HG03108 (cell line): Measurements from ENCODE around the gene LDLR.
"Not testable (repeated sequence)": the region's sequence is repeated elsewhere in the genome, so short reads cannot be mapped to it uniquely, and the experiment has no call there.

Experiments used
- ATAC-seq: cut with Tn5 transposase; IDR thresholded peaks from one replicate; pipeline ENCODE4 v1.9.1; 2021; ENCODE audit warnings: moderate library complexity; ENCODE audit not compliant: unreplicated experiment

LDLR gene

DNA sequence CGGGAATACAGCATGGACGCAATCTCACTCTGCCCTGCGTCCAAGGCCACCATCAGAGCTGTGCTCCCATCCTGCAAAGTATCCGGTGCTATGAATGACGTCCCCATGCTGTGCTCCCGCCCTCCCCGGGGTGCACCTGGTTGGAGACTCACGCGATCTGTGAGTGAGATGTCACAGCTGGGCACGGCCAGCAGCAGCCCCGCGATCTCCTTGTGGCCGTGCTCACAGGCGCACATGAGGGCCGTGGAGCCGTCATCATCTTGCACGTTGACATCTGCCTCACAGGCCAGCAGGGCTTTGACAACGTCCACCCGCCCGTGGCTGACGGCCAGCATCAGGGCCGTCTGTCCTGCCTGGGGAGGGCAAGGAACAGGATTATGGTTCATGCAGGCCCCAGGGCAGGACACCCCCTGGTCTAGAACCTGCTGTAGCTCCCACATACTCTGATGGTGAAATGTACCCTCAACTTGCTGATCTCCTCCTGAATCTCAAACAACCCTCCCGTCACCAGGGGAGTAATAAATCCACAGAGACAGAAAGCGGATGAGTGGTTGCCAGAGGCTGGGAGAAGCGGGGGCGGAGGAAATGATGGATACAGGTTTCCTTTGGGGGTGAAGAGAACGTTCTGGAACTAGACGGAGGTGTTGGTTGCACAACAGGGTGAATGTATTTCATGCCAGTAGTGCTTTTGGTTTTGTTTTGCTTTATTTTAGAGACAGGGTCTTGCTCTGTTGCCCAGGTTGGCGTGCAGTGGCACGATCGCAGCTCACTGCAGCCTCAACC is 80.8 kb downstream of the LDLR start:
- no peak for ATAC-seq

DNA sequence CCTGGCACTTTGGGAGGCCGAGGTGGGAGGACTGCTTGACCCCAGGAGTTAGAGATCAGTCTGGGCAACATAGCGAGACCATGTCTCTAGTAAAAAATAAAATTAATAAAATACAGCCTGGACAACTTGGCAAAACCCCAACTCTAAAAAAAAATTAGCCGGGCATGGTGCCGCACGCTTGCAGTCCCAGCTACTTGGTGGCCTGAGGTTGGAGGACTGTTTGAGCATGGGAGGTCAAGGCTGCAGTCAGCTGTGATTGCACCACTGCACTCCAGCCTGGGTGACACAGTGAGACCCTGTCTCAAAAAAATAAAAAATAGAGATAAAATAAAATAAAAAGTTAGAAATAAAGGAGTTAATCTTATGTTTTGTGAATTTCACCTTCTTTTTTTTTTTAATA is 81.9 kb downstream of the LDLR start:
- no peak for ATAC-seq

DNA sequence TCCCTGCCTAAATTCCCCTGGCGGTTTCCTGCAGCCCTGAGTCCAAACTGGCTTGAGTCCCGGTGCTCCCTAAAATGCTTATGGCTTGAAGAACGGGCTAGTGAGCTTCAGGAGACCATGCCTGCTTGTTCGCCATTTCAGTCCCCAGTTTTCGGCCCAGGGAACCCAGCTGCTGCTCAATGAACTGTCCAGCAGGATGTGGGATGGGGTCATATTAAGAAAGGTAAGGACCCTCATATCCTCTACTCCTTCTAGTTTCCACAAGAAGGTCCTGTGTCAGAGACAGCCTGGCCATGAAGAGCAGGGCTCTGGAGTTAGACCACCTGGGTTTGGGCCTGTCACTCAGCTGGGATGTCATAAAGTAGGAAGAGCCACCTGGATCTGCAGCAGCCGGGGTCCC is 83.3 kb downstream of the LDLR start:
- no peak for ATAC-seq

DNA sequence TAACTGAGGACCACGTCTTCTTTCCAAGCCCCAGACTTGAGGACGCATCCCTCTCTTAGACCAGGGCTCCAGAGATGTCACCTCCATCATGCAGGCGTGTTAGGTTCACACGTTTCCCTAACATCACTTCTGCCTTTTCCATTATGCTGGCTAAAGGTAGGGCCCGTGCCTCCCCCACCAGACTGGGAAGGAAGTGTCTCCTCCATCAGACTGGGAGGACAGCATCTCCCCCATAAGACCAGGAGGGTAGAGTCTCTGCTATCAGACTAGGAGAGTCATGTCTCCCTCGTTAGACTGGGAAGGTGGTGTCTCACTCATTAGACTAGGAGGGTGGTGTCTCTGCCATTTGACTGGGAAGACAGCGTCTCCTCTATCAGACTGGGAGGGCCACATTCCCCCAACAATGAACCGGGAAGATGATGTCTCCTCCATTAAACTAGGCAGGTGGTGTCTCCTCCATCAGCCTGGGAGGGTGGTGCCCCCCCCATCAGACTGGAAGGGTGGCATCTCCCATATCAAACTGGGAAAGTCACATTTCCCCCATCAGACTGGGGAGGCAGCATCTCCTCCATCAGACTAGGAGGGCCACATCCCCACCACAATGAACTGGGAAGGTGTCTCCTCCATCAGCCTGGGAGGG is 84.4 kb downstream of the LDLR start:
- no peak for ATAC-seq

DNA sequence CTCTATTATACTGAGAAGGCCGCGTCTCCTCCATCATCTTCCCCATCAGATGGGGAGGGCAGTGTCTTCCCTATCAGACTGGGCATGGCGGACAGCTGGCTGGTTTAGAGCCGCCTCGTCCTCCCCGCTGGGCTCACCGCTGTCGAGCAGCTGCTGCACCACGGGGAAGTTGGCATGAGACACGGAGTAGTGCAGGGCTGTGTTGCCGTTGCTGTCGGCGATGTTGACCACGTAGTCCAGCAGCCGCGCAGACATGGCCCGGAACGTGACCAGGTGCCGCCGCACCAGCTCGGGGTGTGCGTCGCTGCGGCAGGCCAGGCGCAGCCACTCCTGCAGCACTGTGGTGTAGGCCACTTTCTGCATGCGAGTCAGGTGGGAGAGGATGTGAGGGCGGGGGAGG is 85.1 kb downstream of the LDLR start:
- no peak for ATAC-seq

DNA sequence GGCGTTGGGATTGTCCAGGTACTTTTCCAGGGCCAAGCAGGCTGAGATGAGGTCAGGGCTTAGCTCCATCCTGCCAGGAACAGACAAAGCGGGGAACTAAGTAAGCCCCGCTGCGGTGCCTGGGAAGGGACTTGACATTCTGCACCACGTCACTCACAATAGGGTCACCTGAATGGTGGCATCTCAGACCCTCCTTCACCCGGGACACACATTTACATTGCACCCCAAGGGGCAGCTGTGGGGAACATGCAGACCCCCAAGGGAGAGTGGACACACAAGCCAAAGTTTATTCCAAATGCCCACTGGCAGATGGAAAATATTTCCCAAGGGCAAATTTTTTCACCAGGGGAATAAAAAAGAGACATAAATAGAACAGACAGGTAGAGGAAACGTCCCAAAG is 86.7 kb downstream of the LDLR start:
- no peak for ATAC-seq

DNA sequence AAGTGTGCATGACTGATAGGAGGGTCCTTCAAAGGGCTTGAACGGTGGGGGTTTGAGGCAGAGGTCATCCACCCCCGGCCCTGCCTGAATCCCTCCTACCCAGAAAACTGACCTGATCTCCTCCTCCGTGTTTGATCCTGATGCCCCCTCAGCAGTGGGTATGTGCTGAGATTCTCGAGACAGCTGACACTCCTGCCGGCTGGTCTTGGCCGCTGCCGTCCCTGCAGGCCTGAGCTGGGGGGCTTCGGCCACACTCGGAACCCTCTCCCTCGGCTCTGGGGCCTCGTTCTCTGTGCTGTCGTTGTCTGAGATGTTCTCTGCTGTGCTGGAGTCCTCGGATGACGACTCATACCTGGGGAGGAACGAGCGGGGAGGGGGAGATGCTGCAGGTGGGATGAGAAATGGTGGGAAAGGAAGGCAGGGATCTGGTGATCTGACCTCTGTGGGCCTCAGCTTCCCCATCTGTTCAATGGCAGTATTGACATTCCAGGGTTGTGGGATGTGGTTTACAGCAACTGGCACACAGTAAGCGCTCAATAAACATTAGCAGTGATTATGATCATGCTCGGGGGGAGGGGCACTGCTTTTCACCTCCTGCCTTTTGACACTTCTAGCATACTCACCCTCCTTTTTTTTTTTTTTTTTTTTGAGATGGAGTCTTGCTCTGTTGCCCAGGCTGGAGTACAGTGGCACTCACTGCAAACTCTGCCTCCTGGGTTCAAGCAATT is 87.4 kb downstream of the LDLR start:
- no peak for ATAC-seq

DNA sequence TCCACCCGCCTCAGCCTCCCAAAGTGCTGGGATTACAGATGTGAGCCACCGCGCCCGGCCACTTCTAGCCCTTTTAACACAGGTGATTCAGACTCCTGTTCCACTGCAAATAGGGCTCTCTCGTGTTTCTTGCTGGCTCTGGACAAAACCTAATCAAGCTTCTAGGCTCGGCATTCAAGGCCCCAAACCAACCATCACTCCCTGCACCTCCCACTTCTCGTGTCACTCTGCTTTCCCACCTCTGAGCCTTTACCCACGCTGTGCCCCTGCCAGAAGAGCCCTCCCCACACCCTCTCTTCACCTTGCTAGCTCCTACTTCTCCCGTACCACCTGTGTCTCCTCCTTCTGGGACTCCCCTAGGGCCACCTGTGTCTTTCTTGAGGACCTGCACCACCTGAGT is 88.3 kb downstream of the LDLR start:
- ATAC-seq, result no peak

DNA sequence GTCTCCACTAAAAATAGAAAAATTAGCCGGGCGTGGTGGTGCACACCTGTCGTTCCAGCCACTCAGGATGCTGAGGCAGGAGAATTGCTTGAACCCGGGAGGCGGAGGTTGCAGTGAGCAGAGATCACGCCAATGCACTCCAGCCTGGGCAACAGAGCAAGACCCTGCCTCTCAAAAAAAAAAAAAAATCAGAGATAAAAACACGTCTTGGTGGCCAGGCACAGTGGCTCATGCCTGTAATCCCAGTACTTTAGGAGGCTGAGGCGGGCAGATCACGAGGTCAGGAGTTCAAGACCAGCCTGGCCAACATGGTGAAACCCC is 89.8 kb downstream of the LDLR start:
- ATAC-seq, result not testable (repeated sequence)

DNA sequence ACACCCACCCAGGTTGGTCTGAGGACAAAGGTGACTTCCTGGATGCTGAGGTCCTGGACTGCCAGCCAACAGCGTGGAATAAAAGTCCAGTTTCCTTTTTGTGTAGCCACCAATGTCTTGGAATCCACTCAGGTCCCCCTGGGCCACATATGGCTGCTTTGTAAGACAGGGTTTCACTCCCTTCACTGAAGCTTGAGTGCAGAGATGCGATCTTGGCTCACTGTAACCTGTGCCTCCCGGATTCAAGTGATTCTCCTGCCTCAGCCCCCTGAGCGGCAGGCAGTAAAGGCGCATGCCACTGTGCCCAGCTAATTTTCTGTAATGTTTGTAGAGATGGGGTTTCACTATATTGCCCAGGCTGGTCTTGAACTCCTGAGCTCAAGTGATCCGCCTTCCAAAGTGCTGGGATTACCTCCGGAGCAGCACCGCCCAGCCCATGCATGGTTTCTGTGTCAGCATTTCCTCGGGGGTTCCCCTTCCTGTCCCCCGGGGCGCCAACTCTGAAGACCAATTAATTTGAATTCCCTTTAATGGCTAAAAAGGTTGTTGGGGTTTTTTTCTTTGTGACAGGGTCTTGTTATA is 90.5 kb downstream of the LDLR start:
- ATAC-seq, result no peak

DNA sequence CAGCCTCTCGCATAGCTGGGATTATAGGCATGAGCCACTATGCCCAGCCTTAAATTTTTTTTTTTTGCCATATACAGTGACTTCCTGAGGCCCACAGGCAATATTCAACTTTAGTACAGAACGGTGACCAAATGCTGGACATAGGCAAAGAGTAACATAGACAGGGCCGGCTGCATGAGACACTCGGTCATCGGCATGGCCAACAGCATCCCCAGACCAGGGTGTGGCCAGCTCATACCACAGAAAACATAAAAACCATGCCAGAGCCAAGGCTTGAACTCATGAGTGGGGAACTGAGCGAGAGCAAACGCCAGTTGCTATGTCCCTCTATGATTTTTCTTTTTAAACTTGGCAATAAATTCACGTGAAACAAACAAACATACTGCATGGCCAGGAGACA is 91.1 kb downstream of the LDLR start:
- ATAC-seq, result no peak

DNA sequence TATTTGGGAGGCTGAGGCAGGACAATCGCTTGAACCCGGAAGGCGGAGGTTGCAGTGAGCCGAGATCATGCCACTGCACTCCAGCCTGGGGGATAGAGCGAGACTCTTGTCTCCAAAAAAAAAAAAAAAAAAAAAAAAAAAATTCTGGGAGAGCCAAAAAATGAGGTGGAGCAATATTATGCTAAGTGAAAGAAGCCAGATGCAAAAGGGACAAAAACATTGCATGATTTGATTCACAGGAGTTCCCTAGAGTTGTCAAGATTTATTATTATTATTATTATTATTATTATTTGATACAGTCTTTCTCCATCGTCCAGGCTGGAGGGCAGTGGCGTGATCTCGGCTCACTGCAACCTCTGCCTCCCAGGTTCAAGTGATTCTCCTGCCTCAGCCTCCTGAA is 91.7 kb downstream of the LDLR start:
- not testable (repeated sequence) for ATAC-seq

DNA sequence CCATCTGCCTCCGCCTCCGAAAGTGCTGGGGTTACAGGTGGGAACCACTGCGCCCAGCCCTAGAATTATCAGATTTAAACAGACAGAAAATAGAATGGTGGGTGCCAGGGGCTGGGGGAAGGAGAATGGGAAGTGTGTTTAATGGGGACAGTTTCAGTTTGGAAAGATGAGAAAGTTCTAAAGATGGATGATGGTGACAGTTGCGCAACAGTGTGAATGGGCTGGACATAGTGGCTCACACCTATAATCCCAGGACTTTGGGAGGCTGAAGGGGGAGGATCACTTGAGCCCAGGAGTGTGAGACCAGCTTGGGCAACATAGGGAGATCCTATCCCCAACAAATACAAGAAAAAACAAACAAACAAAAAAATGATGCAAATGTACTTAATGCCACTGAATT is 92.2 kb downstream of the LDLR start:
- no peak for ATAC-seq
